Panc1 (cell line): Measurements from ENCODE around the gene MTUS2. TPM values are rescaled to one million over a fixed set of nuclear protein-coding genes. Genes with fewer than 3 reads are reported as not detected.

Experiments used
- ATAC-seq: fragments of 200-7000 bp; cut with Tn5 transposase; 2 replicates; pipeline ENCODE4 v1.9.1; 2020; ENCODE audit warnings: mild to moderate bottlenecking, moderate library complexity
- BruUV-seq: library from RNA; stranded (reverse); fragments of 400-500 nt; replicated peaks from 2 replicates; lab custom pipeline; 2021; lab: Mats Ljungman, UMichigan
- CTCF ChIA-PET: fragments of 300-600 bp; sonication (Branson Sonifier 250); formaldehyde crosslinking; loops from one replicate; lab custom pipeline; 2022; ENCODE audit warnings: antibody characterized with exemption; lab: Charles Lee
- POLR2A ChIA-PET: fragments of 300-600 bp; sonication (Branson Sonifier 250); formaldehyde crosslinking; loops from one replicate; lab custom pipeline; 2022; ENCODE audit warnings: antibody characterized with exemption; lab: Charles Lee
- DNase-seq: peaks from one replicate; pipeline ENCODE4 v3.0.0-alpha.2; 2010; ENCODE audit warnings: low read depth, low spot score
- H3K27ac ChIP-seq: 2 replicates; pipeline ENCODE4 v1.5.1; 2011; ENCODE audit warnings: mild to moderate bottlenecking, low read length, inconsistent platforms
- H3K27me3 ChIP-seq: fragments of 200-500 bp; sonication (Bioruptor generic); 2 replicates; pipeline ENCODE4 v1.6.0; 2014; ENCODE audit warnings: low read length, inconsistent platforms; ENCODE audit not compliant: control insufficient read depth, insufficient read depth
- H3K36me3 ChIP-seq: fragments of 200-500 bp; sonication (Bioruptor generic); 2 replicates; pipeline ENCODE4 v1.5.1; 2014; ENCODE audit warnings: inconsistent platforms, mild to moderate bottlenecking, low read length, moderate library complexity; ENCODE audit not compliant: control insufficient read depth, insufficient read depth
- H3K4me1 ChIP-seq: 2 replicates; pipeline ENCODE4 v1.5.1; 2011; ENCODE audit warnings: inconsistent platforms, mild to moderate bottlenecking, low read length, moderate library complexity; ENCODE audit not compliant: control insufficient read depth, insufficient read depth
- H3K4me3 ChIP-seq, 2 experiments: 2 replicates each; pipeline ENCODE4 v1.5.1; 2011 to 2012; ENCODE audit warnings: low read depth in 2 of 2, low read length in 2 of 2, mild to moderate bottlenecking in 2 of 2, inconsistent platforms in 1 of 2, moderate library complexity in 1 of 2
- H3K9me3 ChIP-seq: fragments of 200-500 bp; sonication (Bioruptor generic); 2 replicates; pipeline ENCODE4 v1.5.1; 2014; ENCODE audit warnings: low read depth, mild to moderate bottlenecking, inconsistent platforms, low read length, moderate library complexity; ENCODE audit not compliant: control insufficient read depth, insufficient read depth
- CTCF ChIP-seq: fragments of 450-650 bp; IDR thresholded peaks from 2 replicates; pipeline ENCODE4 v1.5.1; 2017; ENCODE audit warnings: mild to moderate bottlenecking
- POLR2AphosphoS5 ChIP-seq: IDR thresholded peaks from 2 replicates; pipeline ENCODE4 v1.6.1; 2012; ENCODE audit warnings: mild to moderate bottlenecking, low read depth, low read length, moderate library complexity
- REST ChIP-seq, 2 experiments: IDR thresholded peaks; 2 replicates each; pipeline ENCODE4 v1.6.1; 2011 to 2012; ENCODE audit warnings: low read depth in 2 of 2, control low read depth in 1 of 2, low read length in 1 of 2, mild to moderate bottlenecking in 1 of 2, moderate library complexity in 1 of 2; ENCODE audit not compliant: insufficient read depth in 1 of 2
- SIN3A ChIP-seq: IDR thresholded peaks from 2 replicates; pipeline ENCODE4 v1.6.1; 2012; ENCODE audit warnings: low read depth, mild to moderate bottlenecking, low read length, moderate library complexity, borderline replicate concordance; ENCODE audit not compliant: insufficient read depth
- TCF7L2 ChIP-seq: IDR thresholded peaks from 2 replicates; pipeline ENCODE4 v1.6.1; 2011; ENCODE audit warnings: mild to moderate bottlenecking, low read depth, low read length, inconsistent platforms
- in situ Hi-C: cut with HindIII; loops from 2 replicates; pipeline ENCODE4 v1.10.0; 2016; ENCODE audit warnings: low sequenced_read_pairs, low pct_unique_long_range_greater_than_20kb
- intact Hi-C: fragments of 100-400 bp; cut with micrococcal nuclease; formaldehyde crosslinking; loops from one replicate; pipeline ENCODE4 v1.10.0; 2022; ENCODE audit not compliant: unreplicated experiment
- total RNA-seq: library from RNA; stranded (reverse); gene quantifications from one replicate; pipeline ENCODE4 v1.2.1, GENCODE V29; 2021; ENCODE audit not compliant: unreplicated experiment

Gene MTUS2
- total RNA-seq, 1 experiment from 2014 or later: 0.05 TPM

- ATAC-seq (no peak), DNase-seq (no peak)
- H3K4me3 ChIP-seq: no peak overlapping the region
- TF ChIP-seq SIN3A (no peak), POLR2AphosphoS5 (no peak), REST (IDR thresholded peaks at IDR 0.05; ENCODE audit: insufficient read depth in 1 of 2, low read depth in 2 of 2, low read length in 1 of 2) (no peak), CTCF (no peak), TCF7L2 (no peak)
- H3K9me3 ChIP-seq: no peaks in the 10 kb centered on the region
- in situ Hi-C loops: no loop called here
- no peaks in the 10 kb centered on the region; the same call in 1 of the 2 replicates for H3K27me3 ChIP-seq
- intact Hi-C loops: no loop called here
- CTCF ChIA-PET: no interaction called here
- H3K4me1 ChIP-seq: no peaks in the 10 kb centered on the region
- H3K36me3 ChIP-seq: no peaks in the 10 kb centered on the region
- BruUV-seq: no TSS peak
- no peak overlapping the region for H3K27ac ChIP-seq
- POLR2A ChIA-PET: no interaction called here
These were observed 161.4 kb downstream of the MTUS2 start for GRCh38 chr13:28981530-28981929.

- POLR2A ChIA-PET: no interaction called here
- DNase-seq (no peak), ATAC-seq (no peak)
- TF ChIP-seq SIN3A (no peak), POLR2AphosphoS5 (no peak), CTCF (no peak)
- no peaks in the 10 kb centered on the region for H3K9me3 ChIP-seq
- no peak overlapping the region for H3K4me3 ChIP-seq
- BruUV-seq: no TSS peak
- CTCF ChIA-PET: no interaction called here
- no peaks in the 10 kb centered on the region for H3K36me3 ChIP-seq
- no peaks in the 10 kb centered on the region for H3K4me1 ChIP-seq
- no peak overlapping the region for H3K27ac ChIP-seq
- no peaks in the 10 kb centered on the region; the same call in 1 of the 2 replicates for H3K27me3 ChIP-seq
- intact Hi-C loops (no loop called here), in situ Hi-C loops (no loop called here)
These were observed 163.5 kb downstream of the MTUS2 start for GRCh38 chr13:28983641-28984040.

- Histone ChIP-seq H3K4me3 (no peak overlapping the region), H3K4me1 (no peaks in the 10 kb centered on the region), H3K27me3 (no peaks in the 10 kb centered on the region; the same call in 1 of the 2 replicates), H3K9me3 (no peaks in the 10 kb centered on the region), H3K27ac (no peak overlapping the region), H3K36me3 (no peaks in the 10 kb centered on the region)
- BruUV-seq: no TSS peak
- in situ Hi-C loops: no loop called here
- ChIA-PET POLR2A (no interaction called here), CTCF (no interaction called here)
- no peak for DNase-seq
- intact Hi-C loops: no loop called here
- TF ChIP-seq CTCF (no peak), POLR2AphosphoS5 (no peak), TCF7L2 (no peak), SIN3A (no peak), REST (IDR thresholded peaks at IDR 0.05; ENCODE audit: insufficient read depth in 1 of 2, low read depth in 2 of 2, low read length in 1 of 2) (no peak)
- ATAC-seq: no peak
These were observed 164.2 kb downstream of the MTUS2 start for GRCh38 chr13:28984326-28984725.
